CD4-positive, alpha-beta T cell (primary cell): ENCODE data around the gene PGM5. TPM values are rescaled to one million over a fixed set of nuclear protein-coding genes. Genes with fewer than 3 reads are reported as not detected.

Source experiments
- ATAC-seq: fragments of 200-7000 bp; cut with Tn5 transposase; one replicate; pipeline ENCODE4 v1.10.0; 2022; ENCODE audit warnings: mild to moderate bottlenecking; ENCODE audit not compliant: poor library complexity
- CTCF ChIA-PET: fragments of 350-600 bp; sonication (Branson Sonifier 250); formaldehyde crosslinking; loops from one replicate; lab custom pipeline; 2021; ENCODE audit warnings: antibody characterized with exemption, inconsistent platforms; lab: Charles Lee
- POLR2A ChIA-PET: fragments of 350-600 bp; sonication (Branson Sonifier 250); formaldehyde crosslinking; loops from one replicate; lab custom pipeline; 2021; ENCODE audit warnings: antibody characterized with exemption, inconsistent platforms; lab: Charles Lee
- DNase-seq, 14 experiments: peaks; one replicate each; pipeline ENCODE4 v3.0.0-alpha.2; 2013 to 2020; ENCODE audit warnings: mixed read lengths in 2 of 14
- H3K27ac ChIP-seq, 2 donors: one replicate each; pipeline versions ENCODE4 v1.5.1 to v1.7.0; 2013; ENCODE audit warnings: low read length in 2 of 2, low read depth in 1 of 2, mild to moderate bottlenecking in 1 of 2
- H3K27me3 ChIP-seq, 2 experiments: 1 replicate in 1 of 2; 2 replicates in 1 of 2; pipeline versions ENCODE4 v1.6.1 to v1.7.0; 2013; ENCODE audit warnings: low read length in 2 of 2, control low read depth in 1 of 2, mild to moderate bottlenecking in 1 of 2, moderate library complexity in 1 of 2; ENCODE audit not compliant: insufficient read depth in 2 of 2, control insufficient read depth in 1 of 2
- H3K36me3 ChIP-seq: one replicate; pipeline ENCODE4 v1.6.1; 2013; ENCODE audit warnings: low read length, control low read depth; ENCODE audit not compliant: insufficient read depth
- H3K4me1 ChIP-seq: one replicate; pipeline ENCODE4 v1.6.1; 2013; ENCODE audit warnings: low read length, control low read depth; ENCODE audit not compliant: insufficient read depth
- H3K4me3 ChIP-seq: one replicate; pipeline ENCODE4 v1.5.1; 2013; ENCODE audit warnings: mild to moderate bottlenecking, low read length, moderate library complexity
- H3K9me3 ChIP-seq, 2 experiments: 1 replicate in 1 of 2; 2 replicates in 1 of 2; pipeline versions ENCODE4 v1.6.1 to v1.7.0; 2013; ENCODE audit warnings: low read length in 2 of 2, mild to moderate bottlenecking in 2 of 2, control low read depth in 1 of 2, moderate library complexity in 1 of 2; ENCODE audit not compliant: control insufficient read depth in 1 of 2, insufficient read depth in 1 of 2
- H3K27ac Mint-ChIP-seq: one replicate; pipeline ENCODE4 v1.8.0; 2020; ENCODE audit warnings: mixed read lengths
- H3K27me3 Mint-ChIP-seq: one replicate; pipeline ENCODE4 v1.8.0; 2021; ENCODE audit warnings: mixed read lengths
- H3K36me3 Mint-ChIP-seq: one replicate; pipeline ENCODE4 v1.8.0; 2021; ENCODE audit warnings: low read depth, mixed read lengths
- H3K4me1 Mint-ChIP-seq: one replicate; pipeline ENCODE4 v1.8.0; 2021; ENCODE audit warnings: low read depth, mixed read lengths
- H3K4me3 Mint-ChIP-seq: one replicate; pipeline ENCODE4 v1.8.0; 2020; ENCODE audit warnings: mild to moderate bottlenecking, mixed read lengths
- H3K9me3 Mint-ChIP-seq: one replicate; pipeline ENCODE4 v1.8.0; 2020; ENCODE audit warnings: mixed read lengths
- intact Hi-C, 2 experiments: fragments of 100-400 bp; cut with DNase I in 1 of 2; cut with micrococcal nuclease in 1 of 2; formaldehyde crosslinking; loops; one replicate each; pipeline versions ENCODE4 v1.15.1 to v1.9.0; 2023 to 2025; cut with DNase I, micrococcal nuclease
- total RNA-seq, 174 experiments: library from RNA in 2 of 174; stranded (reverse) in 2 of 174; gene quantifications; one replicate each; pipeline ENCODE4 v1.2.3 and lab custom pipeline; 2021 to 2026
- TF ChIP-seq, protein P1 (sequence below): fragments of 200-600 bp; IDR thresholded peaks from one replicate; pipeline ENCODE4 v1.8.0; 2022; ENCODE audit warnings: antibody characterized with exemption, mild to moderate bottlenecking

PGM5 gene
- total RNA-seq, 2 experiments from 2014 or later, result not detected

DNA sequence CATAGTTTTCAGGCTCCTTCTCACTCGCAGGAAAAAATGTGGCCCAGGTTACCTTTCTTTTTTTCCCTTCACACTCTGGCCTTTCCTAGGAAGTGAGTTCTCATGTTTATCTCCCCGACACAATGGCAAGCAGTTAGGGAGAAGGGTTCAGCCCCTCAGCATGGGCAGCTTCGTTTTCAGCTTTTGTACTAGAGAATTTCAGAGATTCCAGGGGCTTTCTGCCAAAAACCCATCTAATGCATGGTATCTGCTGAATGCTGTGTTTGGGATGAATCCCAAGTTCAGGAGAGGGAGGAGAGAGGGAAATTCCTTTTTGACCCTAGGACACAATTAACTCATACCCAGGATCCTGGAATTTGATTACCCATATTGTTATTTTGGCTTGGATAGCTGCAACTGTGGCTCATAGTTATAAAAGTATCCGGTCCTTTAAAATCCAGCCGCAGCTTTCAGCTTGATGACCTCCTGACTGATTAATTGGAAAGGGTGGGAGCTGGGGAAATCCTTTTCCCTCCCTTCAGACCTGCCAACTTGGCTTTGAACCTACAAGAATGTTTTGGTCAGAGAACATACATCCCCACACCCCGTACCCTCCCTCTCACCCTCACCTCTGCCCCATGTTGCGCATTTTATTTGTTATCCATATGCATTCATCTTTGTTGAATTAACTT is 105.8 kb downstream of the PGM5 start:
- ChIA-PET CTCF (no interaction called here), POLR2A (no interaction called here)
- DNase-seq, result no peak
- Histone ChIP-seq H3K36me3 (no peaks in the 10 kb centered on the region), H3K4me3 (no peak overlapping the region), H3K27me3 (no peaks in the 10 kb centered on the region), H3K4me1 (no peaks in the 10 kb centered on the region), H3K9me3 (no peaks in the 10 kb centered on the region), H3K27ac (no peak overlapping the region)
- Mint-ChIP-seq H3K36me3 (no peaks in the 10 kb centered on the region), H3K27me3 (peaks cover 6% of the 10 kb centered on the region), H3K4me1 (no peaks in the 10 kb centered on the region), H3K4me3 (no peak overlapping the region), H3K27ac (no peak overlapping the region), H3K9me3 (no peaks in the 10 kb centered on the region)
- ATAC-seq, result no peak
- intact Hi-C loops, result no loop called here
- TF ChIP-seq, protein P1, sequence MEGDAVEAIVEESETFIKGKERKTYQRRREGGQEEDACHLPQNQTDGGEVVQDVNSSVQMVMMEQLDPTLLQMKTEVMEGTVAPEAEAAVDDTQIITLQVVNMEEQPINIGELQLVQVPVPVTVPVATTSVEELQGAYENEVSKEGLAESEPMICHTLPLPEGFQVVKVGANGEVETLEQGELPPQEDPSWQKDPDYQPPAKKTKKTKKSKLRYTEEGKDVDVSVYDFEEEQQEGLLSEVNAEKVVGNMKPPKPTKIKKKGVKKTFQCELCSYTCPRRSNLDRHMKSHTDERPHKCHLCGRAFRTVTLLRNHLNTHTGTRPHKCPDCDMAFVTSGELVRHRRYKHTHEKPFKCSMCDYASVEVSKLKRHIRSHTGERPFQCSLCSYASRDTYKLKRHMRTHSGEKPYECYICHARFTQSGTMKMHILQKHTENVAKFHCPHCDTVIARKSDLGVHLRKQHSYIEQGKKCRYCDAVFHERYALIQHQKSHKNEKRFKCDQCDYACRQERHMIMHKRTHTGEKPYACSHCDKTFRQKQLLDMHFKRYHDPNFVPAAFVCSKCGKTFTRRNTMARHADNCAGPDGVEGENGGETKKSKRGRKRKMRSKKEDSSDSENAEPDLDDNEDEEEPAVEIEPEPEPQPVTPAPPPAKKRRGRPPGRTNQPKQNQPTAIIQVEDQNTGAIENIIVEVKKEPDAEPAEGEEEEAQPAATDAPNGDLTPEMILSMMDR, result no peak

DNA sequence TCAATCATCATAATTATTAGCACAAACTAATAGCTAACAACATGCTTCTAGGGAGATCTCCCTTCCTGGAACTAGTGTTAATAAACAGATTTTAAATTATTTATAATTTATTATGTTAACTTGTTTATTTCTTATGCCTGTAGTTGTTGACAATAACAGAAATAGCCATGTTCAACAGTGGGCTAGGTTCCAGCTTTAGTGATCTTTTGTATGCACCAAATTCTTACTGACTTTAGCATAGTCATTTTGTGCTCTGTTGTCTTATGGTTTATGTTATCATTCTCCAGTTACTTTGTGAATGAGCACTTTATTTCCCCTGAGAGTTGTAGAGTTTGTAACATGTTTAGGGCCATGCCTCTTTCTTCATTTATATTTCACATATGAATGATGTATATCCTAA is 113.7 kb downstream of the PGM5 start:
- DNase-seq (no peak), ATAC-seq (no peak)
- TF ChIP-seq, protein P1, result no peak
- Histone ChIP-seq H3K4me3 (no peak overlapping the region), H3K27me3 (peaks cover 0 to 2% of the 10 kb centered on the region in 2 experiments), H3K27ac (no peak overlapping the region), H3K9me3 (no peaks in the 10 kb centered on the region), H3K4me1 (no peaks in the 10 kb centered on the region), H3K36me3 (no peaks in the 10 kb centered on the region)
- H3K9me3 Mint-ChIP-seq, result no peaks in the 10 kb centered on the region
- ChIA-PET POLR2A (no interaction called here), CTCF (no interaction called here)
- peaks cover 28% of the 10 kb centered on the region for H3K27me3 Mint-ChIP-seq
- intact Hi-C loops, result no loop called here
- no peak overlapping the region for H3K27ac Mint-ChIP-seq
- H3K4me1 Mint-ChIP-seq, result no peaks in the 10 kb centered on the region
- no peak overlapping the region for H3K4me3 Mint-ChIP-seq
- H3K36me3 Mint-ChIP-seq, result no peaks in the 10 kb centered on the region

DNA sequence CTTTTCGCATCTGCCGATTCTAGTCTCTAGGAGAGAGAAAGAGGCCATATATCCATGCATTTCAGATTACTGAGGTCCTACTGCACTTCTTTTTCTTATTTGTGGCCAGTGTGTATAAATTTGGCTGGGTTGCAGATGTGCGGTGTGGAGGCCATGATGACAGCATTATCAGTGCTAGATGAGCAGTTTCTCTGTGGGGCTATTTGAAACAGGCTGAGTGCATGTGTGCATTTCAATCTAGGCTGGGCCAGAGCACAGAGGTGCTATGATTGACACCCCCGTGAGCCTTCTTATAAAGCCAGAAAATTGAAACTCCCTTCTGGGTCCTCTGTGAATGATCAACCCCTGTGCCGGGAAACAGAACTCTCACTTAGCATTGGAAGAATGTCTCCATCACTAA is 114.2 kb downstream of the PGM5 start:
- Histone ChIP-seq H3K27me3 (peaks cover 0 to 2% of the 10 kb centered on the region in 2 experiments), H3K27ac (no peak overlapping the region), H3K4me1 (no peaks in the 10 kb centered on the region), H3K9me3 (no peaks in the 10 kb centered on the region), H3K4me3 (no peak overlapping the region), H3K36me3 (no peaks in the 10 kb centered on the region)
- intact Hi-C loops, result no loop called here
- POLR2A ChIA-PET, result no interaction called here
- Mint-ChIP-seq H3K4me1 (no peaks in the 10 kb centered on the region), H3K9me3 (no peaks in the 10 kb centered on the region), H3K36me3 (no peaks in the 10 kb centered on the region), H3K27ac (no peak overlapping the region), H3K27me3 (peaks cover 28% of the 10 kb centered on the region), H3K4me3 (no peak overlapping the region)
- CTCF ChIA-PET, result no interaction called here
- TF ChIP-seq, protein P1, result no peak
- DNase-seq, result no peak
- ATAC-seq, result no peak
